ENCODE data around the gene GDI1.

The GDI1 gene

GRCh38 chrX:154484255-154485149 lies 47.5 kb downstream of the GDI1 start:
- DNase-seq: no peak

GRCh38 chrX:154485150-154486051 lies 48.4 kb downstream of the GDI1 start:
- DNase-seq: no peak

DNA sequence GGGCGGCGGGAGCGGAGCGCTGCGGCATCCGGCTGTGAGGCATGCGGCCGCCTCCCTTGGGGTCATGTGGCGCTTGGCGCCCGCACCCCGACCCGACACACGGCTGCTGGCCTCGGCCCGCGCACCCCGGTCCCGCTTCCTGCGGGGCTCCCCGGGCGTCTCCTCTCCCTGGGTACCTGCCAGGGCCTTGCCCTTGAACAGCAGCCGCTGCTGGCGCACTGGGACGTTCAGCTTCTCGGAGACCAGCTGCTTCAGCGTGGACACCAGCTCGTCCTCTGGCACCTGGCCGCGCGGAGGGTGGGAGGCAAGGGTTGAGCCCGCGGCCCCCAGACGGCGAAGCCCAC lies 49.1 kb downstream of the GDI1 start:
- DNase-seq: peak; percentile 53

DNA sequence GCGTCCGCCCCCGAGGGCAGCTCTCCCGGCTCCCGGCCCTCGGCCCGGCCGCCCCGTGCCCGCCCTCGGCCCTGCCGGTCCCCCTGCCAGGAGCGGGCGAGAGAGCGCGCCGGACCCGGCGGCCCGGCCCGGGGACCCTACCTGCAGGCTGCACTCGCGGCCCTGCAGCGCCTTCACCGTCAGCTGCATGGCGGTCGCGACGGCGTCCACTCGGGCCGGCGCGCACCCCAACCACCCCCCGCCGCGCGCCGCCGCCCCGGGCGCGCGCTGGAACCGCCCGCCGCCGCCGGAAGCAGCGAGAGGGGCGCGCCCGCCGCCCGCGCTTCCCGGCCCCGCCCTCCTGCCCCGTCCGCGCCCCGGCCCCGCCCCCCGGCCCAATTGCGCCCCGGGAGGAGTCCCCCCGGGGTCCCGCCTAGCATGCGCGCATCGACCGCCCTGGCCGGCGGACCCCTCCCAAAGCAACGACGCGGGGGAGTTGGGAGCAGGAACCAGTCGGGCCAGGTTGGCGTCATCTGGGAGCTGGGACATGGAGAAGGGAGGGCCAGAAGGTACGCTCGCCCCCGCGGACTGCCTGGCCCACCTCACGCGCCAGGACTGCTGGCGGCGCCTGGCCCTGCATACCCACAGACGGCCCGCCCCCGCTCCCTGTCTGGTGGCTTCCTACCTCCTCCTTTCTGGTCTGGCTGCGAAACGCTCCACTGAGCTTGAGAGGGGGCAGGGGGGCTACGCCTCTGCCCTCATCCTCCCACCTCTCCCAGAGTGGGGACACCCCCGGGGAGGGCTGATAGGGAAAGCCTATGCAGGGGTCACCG lies 49.6 kb downstream of the GDI1 start, which contains the start of gene UBL4A:
Gene UBL4A (minus strand): TSS at position 220 of the 812 bp plus-strand sequence. CDS start 31 bp downstream, at position 189.
- DNase-seq: peak; percentile 68

DNA sequence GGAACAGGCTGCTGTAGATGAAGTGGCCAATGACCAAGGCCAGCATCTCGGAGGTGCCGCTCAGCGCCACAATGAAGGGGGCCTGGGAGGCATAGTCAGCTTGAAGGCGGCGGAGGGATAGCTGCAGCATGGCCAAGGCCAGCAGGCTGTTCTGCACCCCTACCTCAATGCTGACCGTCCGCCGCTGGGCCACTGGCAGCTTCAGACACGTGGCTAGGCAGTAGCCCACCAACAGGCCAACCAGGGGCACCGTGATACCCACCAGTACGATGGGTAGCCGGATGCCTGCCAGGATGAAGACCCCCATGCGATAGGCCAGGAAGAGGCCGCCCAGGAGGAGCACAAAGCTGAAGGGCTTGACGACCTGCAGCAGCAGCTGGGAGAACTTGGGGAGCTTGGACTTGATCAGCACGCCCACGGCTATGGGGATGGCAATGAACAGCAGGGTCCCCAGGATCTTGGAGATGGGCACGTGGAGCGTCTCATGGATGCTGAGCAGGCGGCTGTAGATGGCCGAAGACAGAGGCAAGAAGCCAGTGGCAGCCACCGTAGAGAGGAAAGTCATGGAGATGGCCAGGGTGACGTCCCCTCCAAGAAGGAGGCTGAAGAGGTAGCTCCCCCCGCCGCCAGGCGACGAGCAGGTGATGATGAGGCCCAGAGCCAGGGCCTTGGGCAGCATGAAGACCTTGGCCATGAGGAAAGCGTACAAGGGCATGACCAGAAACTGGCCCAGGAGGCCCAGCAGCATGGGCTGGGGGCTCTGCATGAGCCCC lies 50.8 kb downstream of the GDI1 start:
- DNase-seq: no peak

GRCh38 chrX:154488336-154489075 lies 51.6 kb downstream of the GDI1 start:
- no peak for DNase-seq

GRCh38 chrX:154489182-154489581 lies 52.2 kb downstream of the GDI1 start:
- DNase-seq: no peak

GRCh38 chrX:154490021-154490413 lies 53.1 kb downstream of the GDI1 start:
- DNase-seq: peak; percentile 36

GRCh38 chrX:154490414-154491083 lies 53.6 kb downstream of the GDI1 start, which contains the start of gene SLC10A3:
TSS of gene SLC10A3 (minus strand) at chrX:154490629. CDS start at chrX:154488940, 1,689 bp downstream.
- DNase-seq: peak; percentile 87
